HG03045 (cell line): ENCODE data around the gene BATF3.
A peak's percentile ranks its signal among the peaks of the same experiment; 100 is the strongest.
"Not testable (repeated sequence)": the region's sequence is repeated elsewhere in the genome, so short reads cannot be mapped to it uniquely, and the experiment has no call there.

ENCODE experiments used
- ATAC-seq: cut with Tn5 transposase; IDR thresholded peaks from one replicate; pipeline ENCODE4 v1.9.1; 2021; ENCODE audit warnings: mild to moderate bottlenecking, moderate library complexity; ENCODE audit not compliant: unreplicated experiment

Gene BATF3, protein sequence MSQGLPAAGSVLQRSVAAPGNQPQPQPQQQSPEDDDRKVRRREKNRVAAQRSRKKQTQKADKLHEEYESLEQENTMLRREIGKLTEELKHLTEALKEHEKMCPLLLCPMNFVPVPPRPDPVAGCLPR

DNA sequence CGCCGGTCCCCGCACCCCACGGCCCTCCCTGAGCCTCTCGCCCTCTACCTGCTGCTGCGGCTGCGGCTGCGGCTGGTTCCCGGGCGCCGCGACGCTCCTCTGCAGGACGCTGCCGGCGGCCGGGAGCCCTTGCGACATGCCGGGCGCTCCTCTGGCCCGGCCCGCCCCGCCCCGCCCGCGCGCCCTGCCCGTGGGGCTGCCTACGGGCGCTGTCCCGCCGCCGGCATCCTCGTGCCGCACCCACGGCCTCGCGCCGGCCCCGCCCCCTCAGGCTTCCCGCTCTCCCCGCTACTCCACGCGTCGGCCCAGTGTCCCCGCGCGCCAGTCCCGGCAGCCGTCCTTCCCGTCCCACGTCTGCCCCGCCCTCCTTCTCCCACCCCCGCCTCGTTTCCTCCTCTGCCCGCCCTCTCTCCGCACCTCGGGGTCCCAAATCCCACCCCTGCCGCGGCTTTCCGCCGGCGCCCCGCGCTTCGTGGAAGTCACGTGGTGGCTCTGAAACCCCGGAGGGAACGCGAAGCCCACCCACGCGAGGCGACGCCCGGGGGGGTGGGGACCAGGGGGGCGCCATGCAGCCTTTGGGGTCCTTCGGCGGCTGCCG lies at the start of gene BATF3:
TSS of gene BATF3 (minus strand) at position 216 of the 598 bp plus-strand sequence. CDS start at position 138, 78 bp downstream.
- no peak for ATAC-seq

DNA sequence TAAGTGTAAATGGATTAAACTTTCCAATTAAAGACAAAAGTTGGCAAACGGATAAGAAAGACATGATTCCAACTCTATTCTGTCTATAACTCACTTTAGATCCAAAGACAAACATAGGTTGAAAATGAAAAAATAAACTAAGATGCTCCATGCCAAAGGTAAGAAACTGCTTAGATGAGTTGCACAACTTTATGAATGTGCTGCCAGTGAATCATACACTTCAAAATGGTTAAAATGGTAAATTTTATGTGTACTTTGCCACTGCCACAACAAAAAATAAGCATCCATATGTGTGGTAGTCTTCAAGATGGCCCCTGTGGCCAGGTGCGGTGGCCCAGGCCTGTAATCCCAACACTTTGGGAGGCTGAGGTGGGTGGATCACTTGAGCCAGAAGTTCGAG lies 46.9 kb upstream of the BATF3 start:
- no peak for ATAC-seq

DNA sequence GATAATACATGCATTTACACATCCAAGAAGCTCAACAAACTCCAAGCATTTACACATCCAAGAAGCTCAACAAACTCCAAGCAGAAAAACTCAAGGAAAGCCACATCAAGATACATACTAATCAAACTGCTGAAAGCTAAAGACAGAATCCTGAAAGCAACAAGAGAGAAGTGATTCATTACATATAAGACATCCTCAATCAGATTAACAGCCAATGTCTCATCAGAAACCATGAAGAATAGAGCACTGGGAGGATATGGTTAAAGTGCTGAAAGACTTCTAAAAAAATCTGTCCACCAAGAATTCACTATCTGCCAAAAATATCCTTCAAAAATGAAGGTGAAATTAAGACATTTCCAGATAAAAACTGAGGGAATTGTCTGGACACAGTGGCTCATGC lies 45.7 kb upstream of the BATF3 start:
- ATAC-seq: no peak

- no peak for ATAC-seq
Observed at GRCh38 chr1:212743901-212744475, 44.3 kb upstream of the BATF3 start.

- no peak for ATAC-seq
Observed at GRCh38 chr1:212738330-212738729, 38.7 kb upstream of the BATF3 start.

- ATAC-seq: no peak
Observed at GRCh38 chr1:212737559-212737958, 37.9 kb upstream of the BATF3 start.

DNA sequence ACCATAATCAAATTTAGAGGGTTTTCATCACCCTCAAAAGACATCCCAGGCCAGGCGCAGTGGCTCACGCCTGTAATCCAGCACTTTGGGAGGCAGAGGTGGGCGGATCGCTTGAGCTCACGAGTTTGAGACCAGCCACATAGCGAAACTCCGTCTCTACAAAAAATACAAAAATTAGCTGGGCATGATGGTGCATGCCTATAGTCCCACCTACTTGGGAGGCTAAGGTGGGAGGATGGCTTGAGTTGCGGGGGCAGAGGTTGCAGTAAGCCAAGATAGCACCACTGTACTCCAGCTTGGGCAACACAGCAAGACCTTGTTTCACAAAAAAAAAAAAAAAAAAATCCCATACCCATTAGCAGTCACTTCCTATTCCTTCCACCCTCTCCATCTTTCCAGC lies 33.5 kb upstream of the BATF3 start:
- no peak for ATAC-seq

- no peak for ATAC-seq
Observed at GRCh38 chr1:212731630-212732029, 32.0 kb upstream of the BATF3 start.

- no peak for ATAC-seq
Observed at GRCh38 chr1:212728606-212729005, 29.0 kb upstream of the BATF3 start.

GRCh38 chr1:212727386-212728181 lies 27.9 kb upstream of the BATF3 start:
- ATAC-seq: no peak

DNA sequence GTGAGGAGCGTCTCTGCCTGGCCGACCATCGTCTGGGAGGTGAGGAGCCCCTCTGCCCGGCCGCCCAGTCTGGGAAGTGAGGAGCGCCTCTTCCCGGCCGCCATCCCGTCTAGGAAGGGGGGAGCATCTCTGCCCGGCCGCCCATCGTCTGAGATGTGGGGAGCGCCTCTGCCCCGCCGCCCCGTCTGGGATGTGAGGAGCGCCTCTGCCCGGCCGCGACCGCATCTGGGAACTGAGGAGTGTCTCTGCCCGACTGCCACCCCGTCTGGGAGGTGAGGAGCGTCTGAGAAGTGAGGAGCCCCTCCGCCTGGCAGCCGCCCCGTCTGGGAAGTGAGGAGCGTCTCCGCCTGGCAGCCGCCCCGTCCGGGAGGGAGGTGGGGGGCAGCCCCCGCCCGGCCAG lies 25.0 kb upstream of the BATF3 start:
- not testable (repeated sequence) for ATAC-seq

DNA sequence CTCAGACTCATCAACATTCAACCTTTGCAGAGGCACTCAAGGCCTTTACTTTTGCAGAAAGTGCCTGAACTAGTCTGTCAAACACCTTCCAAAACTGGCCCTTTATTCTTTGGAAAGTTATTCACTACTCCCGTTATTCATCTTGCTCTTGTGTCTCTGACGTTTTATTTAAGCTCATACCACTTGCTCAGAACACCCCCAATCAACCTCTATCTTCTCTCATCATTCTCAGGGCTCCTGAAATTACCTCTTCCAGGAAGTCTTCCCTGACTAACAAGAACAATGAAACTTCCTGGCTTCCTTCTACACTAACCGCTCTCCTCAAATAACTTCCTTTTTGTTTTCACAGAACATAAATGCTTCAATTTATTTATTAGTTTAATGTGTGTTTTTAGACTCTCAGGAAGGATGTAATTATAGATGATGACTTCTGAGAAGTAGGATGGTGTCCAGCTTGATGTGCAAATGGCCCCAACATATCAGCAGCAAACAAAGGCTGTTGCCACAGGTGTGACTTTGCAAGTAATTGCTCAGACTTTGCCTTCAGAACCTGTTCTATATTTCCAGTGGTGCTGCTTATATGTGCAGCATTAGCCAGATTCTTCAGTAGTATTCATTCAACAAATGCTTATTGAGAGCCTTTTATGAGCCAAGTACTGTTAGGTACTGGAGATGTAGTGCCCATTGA lies 22.8 kb upstream of the BATF3 start:
- ATAC-seq: no peak

DNA sequence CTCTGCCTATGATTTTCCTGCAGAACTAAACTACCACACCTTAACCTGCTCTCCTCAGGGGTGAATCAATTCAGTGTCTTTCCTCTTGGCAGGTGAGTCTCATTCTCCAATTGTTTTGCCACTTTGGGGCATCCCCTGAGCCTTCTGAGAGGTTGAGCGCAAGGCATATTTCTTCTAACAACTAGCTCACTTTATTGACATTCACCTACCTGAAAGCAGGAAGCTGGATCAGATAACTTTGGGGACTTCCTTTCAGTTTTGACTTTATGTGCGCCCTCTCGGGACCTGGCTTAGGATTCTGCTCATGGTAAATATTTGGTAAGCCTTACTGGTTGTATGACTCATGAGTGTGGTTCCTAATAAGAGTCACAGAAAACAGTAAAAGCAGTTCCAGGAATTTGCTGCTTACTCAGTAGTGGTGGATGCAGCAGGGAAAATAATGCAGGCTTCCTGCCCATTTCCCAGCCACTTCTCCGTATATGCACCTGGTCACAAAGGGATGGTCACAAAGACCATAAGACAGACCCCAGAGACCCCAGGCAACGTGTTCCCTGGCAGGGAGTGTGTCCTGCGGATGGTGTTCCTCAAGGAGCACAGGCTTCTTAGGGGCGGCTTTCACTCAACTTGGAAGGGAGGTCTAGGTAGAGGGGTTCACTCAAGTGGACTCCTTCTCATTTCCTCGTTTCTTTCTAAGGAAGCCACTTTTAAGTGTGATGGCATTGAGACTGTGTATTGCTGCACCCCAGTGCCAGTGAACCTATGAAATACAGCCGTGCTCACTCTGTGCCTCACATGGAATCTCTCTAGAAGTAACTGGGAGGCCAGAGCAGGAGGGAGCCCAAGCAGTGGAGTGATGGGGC lies 22.0 kb upstream of the BATF3 start:
- ATAC-seq: peak; percentile 46

DNA sequence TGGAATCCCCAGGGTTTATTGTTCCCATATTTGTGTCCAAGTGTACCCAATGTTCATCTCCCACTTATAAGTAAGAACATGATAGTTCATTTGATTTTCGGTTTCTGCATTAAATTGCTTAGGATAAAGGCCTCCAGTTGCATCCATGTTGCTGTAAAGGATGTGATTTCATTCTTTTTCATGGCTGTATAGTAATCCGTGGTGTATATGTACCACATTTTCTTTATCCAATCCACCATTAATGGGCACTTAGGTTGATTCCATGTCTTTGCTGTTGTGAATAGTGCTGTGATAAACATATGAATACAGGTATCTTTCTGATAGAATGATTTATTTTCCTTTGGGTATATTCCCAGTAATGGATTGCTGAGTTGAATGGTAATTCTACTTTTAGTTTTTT lies 20.0 kb upstream of the BATF3 start:
- no peak for ATAC-seq

GRCh38 chr1:212718499-212718898 lies 18.9 kb upstream of the BATF3 start:
- no peak for ATAC-seq

- no peak for ATAC-seq
Observed at GRCh38 chr1:212716161-212716560, 16.5 kb upstream of the BATF3 start.

DNA sequence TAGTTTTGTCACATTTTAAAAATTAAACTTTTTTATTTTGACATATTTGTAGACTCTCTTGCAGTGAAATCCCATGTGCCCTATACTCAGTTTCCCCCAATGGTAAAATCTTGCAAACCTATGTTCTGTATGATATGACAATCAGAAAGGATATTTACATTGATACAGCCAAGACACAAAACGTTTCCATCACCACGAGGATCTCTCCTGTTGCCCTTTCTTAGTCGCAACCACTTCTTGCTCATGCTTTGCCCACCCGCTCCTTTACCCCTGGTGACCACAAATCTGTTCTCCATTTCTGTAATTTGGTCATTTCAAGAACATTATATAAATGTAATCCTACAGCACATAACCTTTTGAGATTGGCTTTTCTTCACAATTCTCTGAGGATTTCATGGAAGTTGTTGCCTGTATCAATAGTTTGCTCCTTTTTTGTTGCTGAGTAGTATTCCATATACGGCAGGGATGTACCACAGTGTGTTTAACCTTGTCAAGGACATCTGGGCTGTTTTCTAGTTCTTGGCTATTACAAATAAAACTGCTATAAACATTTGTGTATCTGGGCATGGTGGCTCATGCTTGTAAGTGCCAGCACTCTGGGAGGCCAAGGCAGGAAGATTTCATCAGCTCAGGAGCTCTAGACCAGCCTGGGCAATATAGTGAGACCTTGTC lies 14.0 kb upstream of the BATF3 start:
- no peak for ATAC-seq

- ATAC-seq: no peak
Observed at GRCh38 chr1:212712451-212713303, 13.0 kb upstream of the BATF3 start.

GRCh38 chr1:212711974-212712373 lies 12.3 kb upstream of the BATF3 start:
- ATAC-seq: not testable (repeated sequence)
